Prostate gland (tissue), 2 donors: ENCODE measurements around the gene LIPH. TPM values are rescaled to one million over a fixed set of nuclear protein-coding genes. Genes with fewer than 3 reads are reported as not detected.
A peak's percentile ranks its signal among the peaks of the same experiment; 100 is the strongest.

Experiments
- DNase-seq: peaks from one replicate; pipeline ENCODE4 v3.0.0-alpha.2; 2019; ENCODE audit warnings: low spot score
- H3K27ac ChIP-seq, 2 donors: fragments of 200-600 bp; sonication (generic); 2 replicates each; pipeline ENCODE4 v1.5.1; 2017 to 2019
- H3K27me3 ChIP-seq: fragments of 200-600 bp; sonication (generic); replicated peaks from 2 replicates; pipeline ENCODE4 v1.5.1; 2019; ENCODE audit not compliant: insufficient read depth
- H3K36me3 ChIP-seq, 2 donors: fragments of 200-600 bp; sonication (generic); 1 replicate in 1 of 2; 2 replicates in 1 of 2; pipeline versions ENCODE4 v1.5.1 to v1.8.1; 2017 to 2019
- H3K4me1 ChIP-seq: fragments of 200-600 bp; sonication (generic); replicated peaks from 2 replicates; pipeline ENCODE4 v1.5.1; 2019
- H3K4me3 ChIP-seq, 2 donors: fragments of 200-600 bp; sonication (generic); 2 replicates each; pipeline ENCODE4 v1.5.1; 2017 to 2019
- H3K9me3 ChIP-seq: fragments of 200-600 bp; sonication (generic); 2 replicates; pipeline ENCODE4 v1.5.1; 2017
- CTCF ChIP-seq, 4 experiments: fragments of 200-600 bp in 2 of 4; fragments of 450-650 bp in 2 of 4; sonication (generic) in 2 of 4; IDR thresholded peaks; 1 replicate in 3 of 4; 2 replicates in 1 of 4; pipeline ENCODE4 v1.5.1; 2016 to 2019; ENCODE audit warnings: antibody characterized with exemption in 4 of 4, mild to moderate bottlenecking in 2 of 4, moderate library complexity in 2 of 4
- POLR2A ChIP-seq: fragments of 450-650 bp; IDR thresholded peaks from one replicate; pipeline ENCODE4 v1.6.1; 2016; ENCODE audit warnings: antibody characterized with exemption, mild to moderate bottlenecking
- POLR2AphosphoS5 ChIP-seq: sonication (generic); formaldehyde crosslinking; IDR thresholded peaks from one replicate; pipeline ENCODE4 v1.6.1; 2017; ENCODE audit warnings: antibody characterized with exemption
- WGBS: methylation state at CpG from one replicate; pipeline ENCODE4 v1.1.5; 2018; 5-methylcytosine and 5-hydroxymethylcytosine counted together
- intact Hi-C: fragments of 100-400 bp; cut with DNase I; formaldehyde crosslinking; loops from one replicate; pipeline ENCODE4 v1.14.2; 2022
- total RNA-seq, 2 donors: library from RNA; depleted of rRNA; stranded (reverse); fragments of >200 nt; gene quantifications; one replicate each; pipeline ENCODE4 v1.1.0, GENCODE V29; 2016

Gene LIPH
- total RNA-seq, 2 donors from 2014 or later: 17.0 to 19.6 TPM

- intact Hi-C loops: no loop called here
- TF ChIP-seq POLR2A: no peak
- no peak for TF ChIP-seq CTCF (IDR thresholded peaks at IDR 0.05)
- no peak for TF ChIP-seq POLR2AphosphoS5
- DNase-seq: no peak
- Histone ChIP-seq H3K4me1 (no peaks in the 10 kb centered on the region), H3K36me3 (no peaks in the 10 kb centered on the region), H3K27ac (peak overlapping the region; percentile 83 to 87), H3K9me3 (no peaks in the 10 kb centered on the region), H3K27me3 (no peaks in the 10 kb centered on the region), H3K4me3 (no peak overlapping the region)
- 87% methylated on average over 3 of the region's 3 CpGs for WGBS
Observed at GRCh38 chr3:185502987-185503386, 49.4 kb downstream of the LIPH start.

- intact Hi-C loops: loop anchor here (10.0 kb wide), 1 partner anchor 214 kb away; no protein-coding TSS in a partner anchor
- peak; percentile 95 for DNase-seq
- under 1% methylated on average over 82 of the region's 82 CpGs for WGBS
Observed at GRCh38 chr3:185498503-185499396, 53.6 kb downstream of the LIPH start, which contains the start of gene TMEM41A. TSS of gene TMEM41A (minus strand) at chr3:185499035. CDS start at chr3:185498961, 74 bp downstream.

GRCh38 chr3:185490241-185490640 lies 62.1 kb downstream of the LIPH start:
- no peak for DNase-seq
- H3K9me3 ChIP-seq: no peaks in the 10 kb centered on the region
- no peak overlapping the region for H3K4me3 ChIP-seq
- intact Hi-C loops: loop anchor here (10.0 kb wide), 1 partner anchor 205 kb away; no protein-coding TSS in a partner anchor
- WGBS: 94% methylated on average over 4 of the region's 4 CpGs
- H3K4me1 ChIP-seq: no peaks in the 10 kb centered on the region
- no peaks in the 10 kb centered on the region for H3K27me3 ChIP-seq
- H3K36me3 ChIP-seq: peaks cover 0 to 4% of the 10 kb centered on the region in 2 donors
- no peak overlapping the region for H3K27ac ChIP-seq
- TF ChIP-seq POLR2A: no peak
- no peak for TF ChIP-seq CTCF (IDR thresholded peaks at IDR 0.05)
- TF ChIP-seq POLR2AphosphoS5: no peak

More at GRCh38 chr3:185498503-185499396, 53.6 kb downstream of the LIPH start, which contains the start of gene TMEM41A:
- H3K9me3 ChIP-seq: no peaks in the 10 kb centered on the region
- TF ChIP-seq POLR2A: peak; percentile 92
- TF ChIP-seq CTCF (IDR thresholded peaks at IDR 0.05): peak in 2 of 4 experiments; percentile 10 to 19
- TF ChIP-seq POLR2AphosphoS5: peak; percentile 96
- peaks cover 0 to 3% of the 10 kb centered on the region in 2 donors for H3K36me3 ChIP-seq
- no peaks in the 10 kb centered on the region for H3K4me1 ChIP-seq
- H3K4me3 ChIP-seq: peak within 1 kb of the TSS; percentile 90
- no peaks in the 10 kb centered on the region for H3K27me3 ChIP-seq
- peak within 1 kb of the TSS; percentile 86 to 95 for H3K27ac ChIP-seq

GRCh38 chr3:185489462-185489861 lies 62.9 kb downstream of the LIPH start:
- H3K4me1 ChIP-seq: no peaks in the 10 kb centered on the region
- 61% methylated on average over 3 of the region's 3 CpGs for WGBS
- peaks cover 0 to 4% of the 10 kb centered on the region in 2 donors for H3K36me3 ChIP-seq
- intact Hi-C loops: no loop called here
- H3K27ac ChIP-seq: no peak overlapping the region
- no peaks in the 10 kb centered on the region for H3K27me3 ChIP-seq
- DNase-seq: no peak
- TF ChIP-seq CTCF (IDR thresholded peaks at IDR 0.05): no peak
- TF ChIP-seq POLR2AphosphoS5: no peak
- TF ChIP-seq POLR2A: no peak
- H3K9me3 ChIP-seq: no peaks in the 10 kb centered on the region
- H3K4me3 ChIP-seq: no peak overlapping the region
